GM19455 (cell line): ENCODE measurements around the gene ELP4.
"Not testable (repeated sequence)": the region's sequence is repeated elsewhere in the genome, so short reads cannot be mapped to it uniquely, and the experiment has no call there.

Source experiments
- ATAC-seq: cut with Tn5 transposase; IDR thresholded peaks from one replicate; pipeline ENCODE4 v1.9.1; 2021; ENCODE audit not compliant: unreplicated experiment

The ELP4 gene

GRCh38 chr11:31643857-31644256 is 134.3 kb downstream of the ELP4 start:
- ATAC-seq, result no peak

- no peak for ATAC-seq
Observed at GRCh38 chr11:31645747-31646146, 136.2 kb downstream of the ELP4 start.

- no peak for ATAC-seq
Observed at GRCh38 chr11:31646216-31646615, 136.6 kb downstream of the ELP4 start.

DNA sequence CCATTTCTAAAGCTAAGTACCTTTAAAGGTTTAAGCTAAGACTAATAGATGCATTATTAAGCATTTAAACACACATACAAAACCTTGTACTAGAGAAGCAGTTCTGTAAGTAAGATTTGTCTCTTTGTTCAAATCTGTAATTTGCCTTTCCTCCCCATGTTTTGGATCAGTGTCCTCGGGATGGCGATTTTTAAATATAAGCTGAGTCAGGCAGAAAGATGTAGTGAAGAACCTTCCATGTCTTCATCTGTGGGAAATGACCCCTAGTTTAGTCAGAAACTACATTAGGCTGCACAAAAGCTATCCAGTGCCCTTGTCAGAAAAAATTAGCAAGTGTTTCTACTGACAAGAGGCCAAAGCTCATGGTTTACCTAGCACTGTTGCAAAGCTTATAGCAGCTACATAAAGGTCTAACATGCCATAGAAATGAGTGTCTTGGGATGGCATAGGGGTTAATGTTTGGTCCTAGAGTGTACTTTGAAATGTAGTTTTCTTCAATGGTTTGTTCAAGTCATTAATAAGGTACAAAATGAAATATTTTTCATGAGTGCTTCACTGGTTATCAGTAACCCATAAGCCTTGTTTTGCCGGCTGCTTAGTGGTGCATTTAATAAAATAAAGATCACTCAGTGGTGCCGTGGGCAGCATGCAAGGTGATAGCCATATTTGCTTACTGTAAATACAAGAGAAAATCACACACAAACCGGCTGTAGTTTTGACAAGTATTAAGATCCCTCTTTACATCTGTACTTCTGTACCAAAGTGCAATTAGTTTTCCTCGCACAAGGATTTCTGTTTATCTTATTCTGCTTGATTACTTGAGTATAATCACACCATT is 139.8 kb downstream of the ELP4 start:
- ATAC-seq, result no peak

DNA sequence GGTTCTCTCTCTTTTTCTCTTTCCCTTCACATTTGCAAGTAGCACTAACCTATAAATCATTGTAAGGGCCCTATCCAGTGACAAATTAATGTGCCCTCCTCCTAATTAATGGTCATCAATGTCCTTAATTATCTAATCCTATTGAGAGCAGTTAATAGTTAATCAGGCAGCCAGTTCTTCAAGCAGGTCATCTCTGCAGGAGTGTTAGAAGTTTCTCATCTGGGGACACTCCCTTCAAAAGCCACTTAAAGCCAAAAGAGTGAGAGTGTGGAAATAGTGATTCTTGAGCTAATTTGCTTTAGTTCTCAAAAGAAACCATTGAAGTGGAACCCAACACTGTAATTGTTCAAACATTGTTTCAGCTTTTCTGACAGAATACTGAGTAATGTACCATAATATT is 141.6 kb downstream of the ELP4 start:
- ATAC-seq, result no peak

- ATAC-seq, result peak; percentile 52
Observed at GRCh38 chr11:31651822-31652221, 142.3 kb downstream of the ELP4 start.

DNA sequence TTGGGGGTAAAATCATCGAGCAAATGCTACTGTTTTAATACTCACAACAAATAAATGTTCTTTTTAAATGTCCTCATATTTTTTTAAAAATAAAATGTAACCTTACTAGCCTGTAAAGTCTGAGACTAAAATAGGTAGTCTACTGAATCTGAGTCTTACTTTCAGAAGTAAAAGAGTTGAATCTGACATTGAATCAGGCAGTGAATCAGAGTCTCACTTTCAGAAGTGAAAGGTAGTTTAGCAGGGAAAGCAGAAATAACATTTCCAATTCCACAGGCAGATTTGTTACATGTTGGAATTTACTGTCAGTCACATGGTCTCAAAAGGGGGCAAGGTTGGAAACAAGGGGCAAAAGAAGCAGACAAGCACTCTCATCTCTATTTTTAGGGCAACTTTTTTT is 143.0 kb downstream of the ELP4 start:
- peak; percentile 50 for ATAC-seq

DNA sequence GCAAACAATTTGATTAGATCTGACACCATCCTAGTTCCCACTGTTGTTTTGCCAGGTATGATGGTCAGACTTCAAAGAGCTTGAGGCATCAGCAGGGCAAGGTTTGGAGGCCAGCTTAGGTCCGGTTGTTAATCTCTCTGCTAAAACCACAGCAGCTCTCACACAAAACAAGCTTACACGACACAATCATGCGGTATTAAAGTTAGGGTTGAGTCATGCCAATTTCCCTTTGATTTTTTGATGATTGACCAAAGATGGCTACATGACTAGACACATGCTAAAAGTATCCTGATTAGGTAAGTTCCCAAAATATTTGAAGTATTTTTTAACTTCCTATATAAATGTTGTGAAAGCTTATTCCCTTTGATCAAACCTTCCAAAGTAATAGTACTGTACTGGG is 145.9 kb downstream of the ELP4 start:
- ATAC-seq, result no peak

- ATAC-seq, result no peak
Observed at GRCh38 chr11:31656051-31656450, 146.5 kb downstream of the ELP4 start.

DNA sequence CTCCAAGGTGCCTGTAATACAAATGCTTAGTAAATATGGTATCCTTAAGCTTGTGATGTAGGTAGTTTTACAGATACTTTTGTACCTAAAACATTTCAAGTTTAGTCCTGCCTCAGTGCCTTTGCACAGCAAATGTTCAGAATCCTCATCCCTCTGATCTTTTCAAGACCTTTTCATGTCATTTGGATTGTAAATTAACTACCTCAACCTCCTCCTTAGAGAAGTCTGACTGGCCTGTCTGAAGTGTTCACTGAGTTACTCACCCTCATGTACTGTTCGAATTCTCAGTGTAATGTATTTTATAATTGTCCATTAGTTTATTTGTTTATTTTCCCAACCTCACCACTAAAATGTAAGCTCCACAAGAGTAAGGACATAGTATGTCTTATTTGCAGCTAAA is 147.5 kb downstream of the ELP4 start:
- no peak for ATAC-seq

GRCh38 chr11:31664129-31664528 is 154.6 kb downstream of the ELP4 start:
- ATAC-seq, result no peak

- ATAC-seq, result no peak
Observed at GRCh38 chr11:31664954-31665353, 155.4 kb downstream of the ELP4 start.

DNA sequence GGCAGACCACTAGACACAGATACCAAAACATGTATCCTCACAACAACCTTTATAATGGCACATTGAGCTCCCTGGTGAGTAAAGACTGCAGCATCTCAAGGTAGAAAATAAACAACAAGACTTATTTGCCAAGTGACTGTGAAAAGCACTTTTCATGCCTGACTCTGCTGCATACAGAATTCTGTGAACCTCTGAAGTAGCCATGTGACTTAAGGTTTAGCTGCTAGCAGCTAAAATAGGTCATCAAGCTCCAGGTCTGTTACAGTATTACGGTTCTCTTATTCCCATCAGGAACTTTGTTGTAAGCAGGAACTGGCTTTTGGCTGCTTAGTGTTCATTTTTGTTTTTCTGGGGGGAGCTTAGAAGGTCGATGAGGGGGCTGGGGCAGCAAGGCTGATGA is 162.1 kb downstream of the ELP4 start:
- no peak for ATAC-seq

DNA sequence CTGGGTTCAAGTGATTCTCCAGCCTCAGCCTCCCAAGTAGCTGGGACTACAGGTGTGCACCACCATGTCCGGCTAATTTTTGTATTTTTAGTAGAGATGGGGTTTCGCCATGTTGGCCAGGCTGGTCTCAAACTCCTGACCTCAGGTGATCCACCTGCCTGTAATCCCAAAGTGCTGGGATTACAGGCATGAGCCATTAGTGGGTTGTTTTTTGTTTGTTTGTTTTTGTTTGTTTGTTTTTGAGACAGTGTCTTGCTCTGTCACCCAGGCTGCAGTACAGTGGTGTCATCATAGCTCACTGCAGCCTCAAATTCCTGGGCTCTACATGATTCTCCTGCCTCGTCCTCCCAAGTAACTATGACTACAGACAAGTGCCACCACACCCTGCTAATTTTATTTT is 163.5 kb downstream of the ELP4 start:
- ATAC-seq, result not testable (repeated sequence)

DNA sequence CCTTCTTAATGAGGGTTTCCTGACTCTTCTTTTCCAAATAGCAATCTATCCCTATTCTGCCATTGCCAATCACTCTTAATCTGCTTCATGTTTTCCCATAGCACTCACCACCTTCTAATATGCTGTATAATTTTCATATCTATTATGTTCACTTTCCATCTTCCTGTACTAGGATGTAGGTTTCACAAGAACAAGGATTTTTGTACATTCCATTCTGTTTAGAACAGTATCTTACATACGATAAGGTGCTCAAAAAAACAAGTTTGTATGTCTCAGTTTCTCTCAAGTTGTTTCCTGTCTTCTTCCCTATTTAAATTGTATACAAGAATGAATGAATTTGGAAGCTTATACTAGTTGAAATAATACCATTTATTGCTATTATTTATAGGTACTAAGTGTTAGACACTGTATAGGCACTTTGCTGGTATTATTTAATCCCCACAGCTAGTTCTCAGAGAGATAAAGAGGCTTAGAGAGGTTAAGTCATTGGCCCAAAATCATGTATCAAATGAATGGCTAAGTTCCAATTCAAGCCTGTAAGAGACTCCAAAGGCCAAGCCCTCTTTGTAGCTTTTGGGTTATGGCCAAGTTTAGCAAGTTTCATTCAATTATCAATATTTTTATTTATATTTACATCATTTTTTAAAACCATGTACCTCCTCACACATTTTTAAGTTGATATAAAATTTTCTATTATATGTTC is 166.9 kb downstream of the ELP4 start:
- no peak for ATAC-seq

DNA sequence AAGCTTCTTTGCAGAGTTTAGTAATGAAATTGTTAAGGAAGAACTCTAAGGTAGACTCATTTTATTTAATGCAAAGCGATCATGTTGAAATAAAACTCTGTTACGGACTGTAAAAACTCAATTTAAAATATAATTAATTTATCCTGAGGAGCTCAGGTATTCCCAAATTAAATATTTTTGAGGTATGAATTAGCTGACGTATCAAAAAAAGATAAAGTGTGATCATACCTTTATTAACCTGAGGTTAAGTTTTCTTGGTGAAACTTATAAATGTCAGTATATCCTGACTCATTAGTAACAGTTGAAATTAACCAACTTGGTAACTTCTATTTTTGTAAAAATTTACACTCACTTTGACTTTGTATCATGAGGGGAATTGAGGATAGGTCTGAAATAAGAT is 171.2 kb downstream of the ELP4 start:
- no peak for ATAC-seq

DNA sequence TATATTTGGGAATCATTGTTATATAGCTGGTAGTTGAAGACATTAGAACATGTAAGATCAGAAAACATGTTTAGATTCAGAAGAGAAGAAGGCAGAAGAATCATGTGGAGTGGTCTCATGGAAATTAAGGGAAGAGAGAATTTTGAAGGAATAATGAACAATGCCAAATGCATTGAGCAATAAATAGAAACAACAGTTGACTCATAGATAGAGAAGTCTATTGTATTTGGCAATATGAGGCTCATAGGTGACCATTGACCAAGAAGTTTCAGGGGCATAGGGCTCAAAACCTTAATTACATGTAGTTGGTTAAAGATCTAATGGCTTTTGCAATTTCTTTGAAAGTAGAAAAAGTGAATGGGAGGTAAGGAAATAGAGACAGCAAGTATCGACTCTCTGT is 177.7 kb downstream of the ELP4 start:
- no peak for ATAC-seq

DNA sequence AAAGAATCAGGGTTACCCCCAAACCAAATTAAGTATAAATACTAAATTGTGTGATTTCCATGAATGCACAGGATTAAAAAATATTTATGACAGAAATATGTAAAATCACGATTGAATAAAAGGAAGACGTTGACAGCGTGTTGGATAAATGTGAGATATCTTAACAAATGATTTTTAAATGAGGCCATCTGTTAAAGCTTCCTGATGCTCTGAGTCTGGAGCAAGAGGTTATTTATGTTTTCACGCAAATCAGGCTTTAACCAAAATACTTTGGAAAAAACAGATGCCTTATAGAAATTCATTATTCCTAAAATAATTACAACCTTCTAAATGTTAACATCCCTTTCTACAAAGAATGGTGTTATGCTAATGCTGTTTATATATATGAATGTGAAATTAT is 178.3 kb downstream of the ELP4 start:
- no peak for ATAC-seq

GRCh38 chr11:31689559-31689958 is 180.0 kb downstream of the ELP4 start:
- ATAC-seq, result no peak

- no peak for ATAC-seq
Observed at GRCh38 chr11:31690041-31690440, 180.5 kb downstream of the ELP4 start.

- no peak for ATAC-seq
Observed at GRCh38 chr11:31690516-31690915, 180.9 kb downstream of the ELP4 start.

DNA sequence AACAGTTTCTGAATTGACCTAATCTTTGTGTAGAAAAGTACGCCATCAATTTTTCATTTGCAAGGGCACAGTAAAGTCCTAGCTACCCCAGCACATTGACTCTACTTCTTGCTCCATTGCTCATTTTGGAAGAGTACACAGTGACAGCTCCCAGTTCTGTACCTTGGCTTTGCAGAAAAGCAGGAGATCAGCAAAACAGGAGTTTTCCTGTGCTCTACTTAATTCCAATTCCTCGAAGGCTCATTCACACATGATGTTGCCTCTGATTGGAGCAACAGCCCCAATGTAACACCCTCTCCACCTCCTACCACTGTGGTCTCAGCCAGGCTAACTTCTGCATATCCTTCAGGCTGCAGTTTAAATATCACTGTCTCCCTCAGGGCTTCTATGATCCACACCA is 182.9 kb downstream of the ELP4 start:
- no peak for ATAC-seq

- ATAC-seq, result peak; percentile 98
Observed at GRCh38 chr11:31697049-31697448, 187.5 kb downstream of the ELP4 start.
